ENCODE results near the gene ATXN7L1. TPM values are rescaled to one million over a fixed set of nuclear protein-coding genes. Genes with fewer than 3 reads are reported as not detected.
"Not testable (repeated sequence)": the region's sequence is repeated elsewhere in the genome, so short reads cannot be mapped to it uniquely, and the experiment has no call there.

Gene ATXN7L1
- total and polyA plus RNA-seq, 2 of the 4 experiments (the other 2 are of a cell fraction): 3.5 to 4.3 TPM

DNA sequence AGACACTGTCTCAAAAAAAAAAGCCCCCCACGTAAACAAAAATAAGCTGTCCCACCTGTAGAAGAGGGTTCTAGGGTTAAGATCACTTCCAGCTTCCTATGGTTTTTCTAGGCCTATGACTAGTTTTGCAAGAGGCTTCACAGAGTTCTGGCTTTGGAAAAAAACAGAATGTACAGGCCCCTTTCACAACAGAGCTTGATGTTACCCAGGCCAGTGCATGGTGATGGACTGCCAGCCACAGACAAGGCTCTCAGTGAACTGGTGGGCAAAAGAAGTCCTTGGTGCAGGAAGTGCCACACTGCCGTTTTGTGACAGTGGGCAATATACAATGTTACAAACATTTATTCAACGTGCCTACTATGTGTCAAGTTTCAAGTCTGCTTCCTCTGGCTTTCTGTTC lies 276.8 kb downstream of the ATXN7L1 start (continued):
- TF ChIP-seq, protein P1, sequence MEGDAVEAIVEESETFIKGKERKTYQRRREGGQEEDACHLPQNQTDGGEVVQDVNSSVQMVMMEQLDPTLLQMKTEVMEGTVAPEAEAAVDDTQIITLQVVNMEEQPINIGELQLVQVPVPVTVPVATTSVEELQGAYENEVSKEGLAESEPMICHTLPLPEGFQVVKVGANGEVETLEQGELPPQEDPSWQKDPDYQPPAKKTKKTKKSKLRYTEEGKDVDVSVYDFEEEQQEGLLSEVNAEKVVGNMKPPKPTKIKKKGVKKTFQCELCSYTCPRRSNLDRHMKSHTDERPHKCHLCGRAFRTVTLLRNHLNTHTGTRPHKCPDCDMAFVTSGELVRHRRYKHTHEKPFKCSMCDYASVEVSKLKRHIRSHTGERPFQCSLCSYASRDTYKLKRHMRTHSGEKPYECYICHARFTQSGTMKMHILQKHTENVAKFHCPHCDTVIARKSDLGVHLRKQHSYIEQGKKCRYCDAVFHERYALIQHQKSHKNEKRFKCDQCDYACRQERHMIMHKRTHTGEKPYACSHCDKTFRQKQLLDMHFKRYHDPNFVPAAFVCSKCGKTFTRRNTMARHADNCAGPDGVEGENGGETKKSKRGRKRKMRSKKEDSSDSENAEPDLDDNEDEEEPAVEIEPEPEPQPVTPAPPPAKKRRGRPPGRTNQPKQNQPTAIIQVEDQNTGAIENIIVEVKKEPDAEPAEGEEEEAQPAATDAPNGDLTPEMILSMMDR (conservative IDR thresholded peaks at IDR 0.05; ENCODE audit: low read depth, low read length): no peak
- no peak for TF ChIP-seq MXI1 (IDR thresholded peaks at IDR 0.05; ENCODE audit: borderline replicate concordance, low read depth, low read length)

- H3K18ac ChIP-seq (ENCODE audit: low read depth, low read length); H3K9ac ChIP-seq (ENCODE audit: low read depth, low read length); DNase-seq; H3K9me3 ChIP-seq (ENCODE audit: control insufficient read depth, insufficient read depth, low read length); H2BK15ac ChIP-seq (ENCODE audit: low read depth, low read length); POLR2A ChIA-PET (ENCODE audit: unreplicated experiment); H2AK5ac ChIP-seq (ENCODE audit: low read depth, low read length); H3K4me2 ChIP-seq (ENCODE audit: low read depth, low read length); H2BK120ac ChIP-seq (ENCODE audit: low read depth, low read length); H3K14ac ChIP-seq (replicated peaks; ENCODE audit: low read depth, low read length); H4K91ac ChIP-seq (ENCODE audit: insufficient read depth, low read depth, low read length); dilution Hi-C loops (cut with HindIII; ENCODE audit: low sequenced_read_pairs, unreplicated experiment); in situ Hi-C loops (cut with MboI; ENCODE audit: low sequenced_read_pairs); H3K4me1 ChIP-seq (ENCODE audit: control insufficient read depth, insufficient read depth, low read length); ATAC-seq (ENCODE audit: low read depth); H2BK5ac ChIP-seq (ENCODE audit: low read depth, low read length, poor library complexity, severe bottlenecking); intact Hi-C loops (cut with micrococcal nuclease); H3K23ac ChIP-seq (ENCODE audit: low read depth, low read length); H3K56ac ChIP-seq (ENCODE audit: extremely low read depth, insufficient read depth, low read length); H4K8ac ChIP-seq (ENCODE audit: low read depth in 2 of 2, low read length in 2 of 2); H4K20me1 ChIP-seq (ENCODE audit: insufficient read depth, low read length); H3K4ac ChIP-seq (ENCODE audit: low read depth, low read length); H4K5ac ChIP-seq (ENCODE audit: low read depth, low read length); H2AK9ac ChIP-seq (replicated peaks; ENCODE audit: low read depth, low read length, poor library complexity); BruUV-seq (replicated peaks); H3K9me1 ChIP-seq (ENCODE audit: insufficient read depth, low read length); H2BK20ac ChIP-seq (ENCODE audit: low read depth, low read length); H3K4me3 ChIP-seq (ENCODE audit: insufficient read depth, low read depth, low read length); H3K36me3 ChIP-seq (ENCODE audit: control insufficient read depth, insufficient read depth, low read length); H3K27me3 ChIP-seq (ENCODE audit: control insufficient read depth, insufficient read depth, low read length); H3K79me1 ChIP-seq (ENCODE audit: low read depth in 1 of 2, low read length in 2 of 2); H2AFZ ChIP-seq (replicated peaks; ENCODE audit: low read length, poor library complexity); H3K27ac ChIP-seq (ENCODE audit: insufficient read depth, low read length); CTCF ChIA-PET: not testable (repeated sequence)
- no CpG with 5 or more reads among the region's 8 CpGs for WGBS, 2 experiments (ENCODE audit: extremely low coverage in 2 of 2, insufficient read length in 1 of 2)
Observed at GRCh38 chr7:105599080-105599479, 277.3 kb downstream of the ATXN7L1 start.

Data from IMR-90 (cell line).